Measurements from ENCODE around the gene VIL1.

The VIL1 gene

GRCh38 chr2:218418717-218419458 lies at the start of gene VIL1:
VIL1 (plus strand) TSS chr2:218419123; CDS start chr2:218423779, 4,656 bp downstream.
- peak; percentile 43 for DNase-seq

GRCh38 chr2:218369330-218369729 lies 49.6 kb upstream of the VIL1 start:
- DNase-seq, result no peak

GRCh38 chr2:218370410-218371063 lies 48.4 kb upstream of the VIL1 start:
- no peak for DNase-seq

GRCh38 chr2:218371983-218372350 lies 47.0 kb upstream of the VIL1 start:
- no peak for DNase-seq

DNA sequence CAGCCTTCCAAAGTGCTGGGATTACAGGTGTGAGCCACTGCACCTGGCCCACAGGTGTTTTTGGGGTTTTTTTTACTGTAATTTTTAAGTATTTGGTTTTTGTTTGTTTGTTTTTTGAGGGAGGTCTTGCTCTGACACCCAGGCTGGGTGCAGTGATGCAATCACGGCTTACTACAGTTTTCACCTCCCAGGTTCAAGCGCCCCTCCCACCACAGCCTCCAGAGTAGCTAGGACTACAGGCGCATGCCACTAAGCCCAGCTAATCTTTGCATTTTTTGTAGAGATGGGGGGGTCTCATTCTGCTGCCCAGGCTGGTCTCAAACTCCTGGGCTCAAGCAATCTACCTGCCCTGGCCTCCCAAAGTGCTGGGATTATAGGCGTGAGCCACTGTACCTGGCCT lies 44.1 kb upstream of the VIL1 start:
- DNase-seq, result no peak

DNA sequence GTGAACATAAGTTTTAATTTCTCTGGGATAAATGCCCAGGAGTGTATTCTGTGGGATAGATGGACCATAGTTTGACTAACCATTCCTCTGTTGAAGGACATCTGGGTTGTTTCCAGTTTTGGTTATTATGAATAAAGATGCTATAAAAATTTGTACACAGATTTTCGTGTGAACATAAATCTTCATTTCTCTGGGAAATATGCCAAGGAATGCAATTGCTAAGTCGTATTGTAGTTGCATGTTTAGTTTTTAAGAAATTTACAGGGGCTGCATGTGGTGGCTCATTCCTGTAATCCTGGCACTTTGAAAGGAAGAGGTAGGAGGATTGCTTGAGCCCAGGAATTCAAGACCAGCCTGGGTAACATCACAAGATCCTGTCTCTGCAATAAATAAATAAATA lies 43.7 kb upstream of the VIL1 start:
- DNase-seq, result no peak

GRCh38 chr2:218378053-218378452 lies 40.9 kb upstream of the VIL1 start:
- no peak for DNase-seq

GRCh38 chr2:218381916-218382366 lies 37.0 kb upstream of the VIL1 start, which contains the start of gene SLC11A1:
SLC11A1 (plus strand) TSS chr2:218382273; CDS start chr2:218382369, 96 bp downstream.
- no peak for DNase-seq

DNA sequence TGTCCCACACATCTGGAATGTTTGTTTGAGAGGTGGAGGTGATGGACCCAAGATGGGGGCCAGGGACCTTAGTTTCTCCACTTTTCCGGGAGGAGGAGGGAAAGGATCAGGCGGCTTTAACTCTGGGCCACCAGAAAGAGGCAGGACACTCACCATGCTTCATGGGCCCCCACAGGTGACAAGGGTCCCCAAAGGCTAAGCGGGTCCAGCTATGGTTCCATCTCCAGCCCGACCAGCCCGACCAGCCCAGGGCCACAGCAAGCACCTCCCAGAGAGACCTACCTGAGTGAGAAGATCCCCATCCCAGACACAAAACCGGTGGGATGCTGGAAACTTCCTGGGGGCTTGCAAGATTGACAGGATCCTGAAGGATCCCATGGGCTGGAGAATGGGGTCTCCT lies 36.1 kb upstream of the VIL1 start:
- no peak for DNase-seq

- DNase-seq, result no peak
Measured at GRCh38 chr2:218383892-218384519, 34.9 kb upstream of the VIL1 start.

DNA sequence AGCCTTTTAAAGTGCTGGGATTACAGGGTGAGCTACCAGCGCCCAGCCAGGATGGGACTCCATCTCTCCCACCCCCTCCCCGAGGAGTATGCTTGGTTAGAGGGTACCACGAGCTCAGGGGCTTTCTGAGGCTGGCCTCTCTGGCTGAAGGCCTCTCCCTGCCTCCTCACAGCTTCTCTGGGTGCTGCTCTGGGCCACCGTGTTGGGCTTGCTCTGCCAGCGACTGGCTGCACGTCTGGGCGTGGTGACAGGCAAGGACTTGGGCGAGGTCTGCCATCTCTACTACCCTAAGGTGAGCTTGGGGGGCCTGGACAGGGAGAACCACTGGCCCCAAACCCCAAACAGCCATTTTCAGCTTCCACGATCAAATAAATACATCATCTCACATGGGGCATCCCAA lies 33.9 kb upstream of the VIL1 start:
- no peak for DNase-seq

- DNase-seq, result no peak
Measured at GRCh38 chr2:218386505-218387368, 32.2 kb upstream of the VIL1 start.

DNA sequence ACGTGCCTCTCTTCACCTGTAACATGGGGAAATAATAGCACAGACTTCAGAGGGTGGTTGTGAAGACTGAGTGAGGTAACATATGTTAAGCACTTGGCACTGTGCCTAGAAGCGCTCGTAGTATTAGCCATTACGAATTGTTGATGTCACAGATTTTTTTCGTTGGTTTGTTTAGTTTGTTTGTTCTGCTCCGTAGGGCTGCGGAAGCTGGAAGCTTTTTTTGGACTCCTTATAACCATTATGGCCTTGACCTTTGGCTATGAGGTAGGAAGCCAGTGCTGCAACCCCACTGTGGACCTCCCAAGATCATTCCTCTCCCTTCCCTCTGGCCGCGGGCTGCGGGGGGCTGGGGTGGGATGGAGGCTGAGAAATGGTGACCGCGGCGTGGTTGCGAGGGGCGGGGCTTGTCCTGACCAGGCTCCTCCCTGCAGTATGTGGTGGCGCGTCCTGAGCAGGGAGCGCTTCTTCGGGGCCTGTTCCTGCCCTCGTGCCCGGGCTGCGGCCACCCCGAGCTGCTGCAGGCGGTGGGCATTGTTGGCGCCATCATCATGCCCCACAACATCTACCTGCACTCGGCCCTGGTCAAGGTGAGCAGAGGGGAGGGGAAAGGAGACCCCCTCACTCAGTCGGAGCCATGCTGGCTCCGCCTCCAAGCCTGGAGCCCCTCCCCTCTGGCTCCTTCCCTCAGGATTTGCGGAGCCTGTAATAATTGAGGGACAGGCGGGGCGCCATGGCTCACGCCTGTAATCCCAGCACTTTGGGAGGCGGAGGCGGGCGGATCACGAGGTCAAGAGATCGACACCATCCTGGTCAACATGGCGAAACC lies 31.3 kb upstream of the VIL1 start:
- peak; percentile 55 for DNase-seq

DNA sequence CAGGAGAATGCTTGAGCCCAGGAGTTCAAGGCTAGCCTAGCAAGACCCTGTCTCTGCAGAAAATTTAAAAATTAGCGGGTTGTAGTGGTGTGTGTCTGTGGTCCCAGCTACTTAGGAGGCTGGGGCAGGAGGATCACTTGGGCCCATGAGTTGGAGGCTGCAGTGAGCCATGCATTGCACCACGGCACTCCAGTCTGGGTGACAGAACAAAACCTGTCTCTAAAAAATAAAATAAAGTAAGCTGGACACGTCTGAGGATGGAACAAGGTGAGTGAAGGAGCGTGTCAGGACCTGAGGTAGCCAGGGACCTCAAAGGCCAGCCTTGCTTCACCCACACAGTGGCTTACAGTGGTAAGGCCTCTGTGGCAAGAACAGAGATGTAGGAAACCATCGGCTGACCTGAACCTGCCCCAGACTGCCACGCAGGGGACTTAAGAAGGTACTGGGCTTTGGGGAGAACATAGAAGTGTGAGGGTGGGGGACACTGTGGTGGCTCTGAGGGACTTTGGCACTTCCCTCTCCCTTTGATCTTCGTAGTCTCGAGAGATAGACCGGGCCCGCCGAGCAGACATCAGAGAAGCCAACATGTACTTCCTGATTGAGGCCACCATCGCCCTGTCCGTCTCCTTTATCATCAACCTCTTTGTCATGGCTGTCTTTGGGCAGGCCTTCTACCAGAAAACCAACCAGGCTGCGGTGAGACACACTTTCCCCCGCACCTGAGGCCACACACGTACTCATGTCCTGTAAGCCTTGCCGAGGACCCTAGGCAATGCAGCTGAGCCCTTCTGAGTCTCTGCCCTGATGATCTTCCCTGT lies 29.4 kb upstream of the VIL1 start:
- DNase-seq, result no peak

GRCh38 chr2:218391202-218391601 lies 27.7 kb upstream of the VIL1 start:
- DNase-seq, result no peak

DNA sequence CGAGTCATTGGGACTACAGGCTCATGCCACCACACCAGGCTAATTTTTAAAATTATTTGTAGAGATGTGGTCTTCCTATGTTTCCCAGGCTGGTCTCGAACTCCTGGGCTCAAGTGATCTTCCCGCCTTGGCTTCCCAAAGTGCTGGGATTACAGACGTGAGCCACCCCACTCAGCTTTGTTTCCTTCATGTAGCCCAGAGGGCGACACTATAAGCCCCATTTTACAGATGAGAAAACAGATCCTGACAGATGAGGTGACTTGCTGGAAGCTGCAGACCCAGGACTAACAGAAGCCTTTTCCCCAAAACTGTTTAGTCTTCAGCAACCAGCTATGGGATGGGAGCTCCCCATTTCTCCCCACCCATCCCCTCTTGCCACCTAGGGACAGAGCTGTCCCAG lies 26.5 kb upstream of the VIL1 start:
- no peak for DNase-seq

GRCh38 chr2:218392891-218393462 lies 25.9 kb upstream of the VIL1 start:
- no peak for DNase-seq

DNA sequence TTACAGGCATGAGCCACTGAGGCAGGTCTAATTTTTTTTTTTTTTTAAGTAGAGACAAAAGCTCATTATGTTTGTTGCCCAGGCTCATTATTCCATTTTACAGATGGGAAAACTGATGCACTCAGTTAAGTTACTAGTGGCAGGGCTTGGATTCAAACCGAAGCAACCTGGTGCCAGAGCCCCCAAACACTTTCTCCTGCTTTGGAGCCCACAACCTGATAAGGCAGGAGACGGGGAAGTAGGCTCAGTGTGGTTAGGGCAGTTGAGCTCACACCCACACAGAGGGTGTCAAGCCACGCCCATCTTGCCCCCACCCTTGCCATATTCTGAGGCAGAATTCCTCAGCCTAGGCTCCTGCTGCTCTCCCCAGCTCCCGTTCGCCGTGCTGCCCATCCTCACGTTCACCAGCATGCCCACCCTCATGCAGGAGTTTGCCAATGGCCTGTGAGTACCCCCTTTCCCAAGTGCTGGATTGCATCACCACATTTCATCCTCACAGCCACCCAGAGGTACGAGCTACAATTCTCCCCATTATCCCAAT lies 25.1 kb upstream of the VIL1 start:
- no peak for DNase-seq

DNA sequence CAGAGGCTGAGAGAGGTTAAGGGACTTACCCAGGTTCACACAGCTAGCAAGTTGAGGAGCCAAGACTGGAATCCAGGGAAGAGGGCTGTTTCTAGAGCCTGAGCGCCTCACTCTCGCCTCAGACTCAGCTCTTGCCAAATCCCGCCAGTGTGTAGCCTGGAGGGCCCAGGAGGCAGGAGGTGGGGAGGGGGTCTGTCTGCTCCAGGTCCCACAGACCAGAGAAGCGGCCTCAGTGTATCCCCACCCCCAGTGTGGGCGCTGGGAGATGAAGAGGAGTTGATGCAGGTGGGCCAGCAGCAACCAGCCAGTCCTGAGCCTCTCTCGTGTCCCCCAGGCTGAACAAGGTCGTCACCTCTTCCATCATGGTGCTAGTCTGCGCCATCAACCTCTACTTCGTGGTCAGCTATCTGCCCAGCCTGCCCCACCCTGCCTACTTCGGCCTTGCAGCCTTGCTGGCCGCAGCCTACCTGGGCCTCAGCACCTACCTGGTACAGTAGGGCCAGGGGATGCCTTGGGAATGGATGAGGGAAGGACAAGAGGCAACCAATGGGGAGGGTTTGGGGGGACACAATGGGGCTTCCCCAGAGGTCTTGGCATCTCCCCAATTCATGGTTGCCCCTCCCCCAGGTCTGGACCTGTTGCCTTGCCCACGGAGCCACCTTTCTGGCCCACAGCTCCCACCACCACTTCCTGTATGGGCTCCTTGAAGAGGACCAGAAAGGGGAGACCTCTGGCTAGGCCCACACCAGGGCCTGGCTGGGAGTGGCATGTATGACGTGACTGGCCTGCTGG lies 24.4 kb upstream of the VIL1 start:
- no peak for DNase-seq

- DNase-seq, result no peak
Measured at GRCh38 chr2:218395090-218395444, 23.9 kb upstream of the VIL1 start.

Data from NCI-H1436 treated with DMSO at 0.1 percent for 48 hours (cell line).